Heart left ventricle (tissue), 13 donors: ENCODE results near the gene ACP7.

ENCODE experiments used
- CTCF ChIP-seq, 12 donors: fragments of 200-600 bp; sonication (generic) in 4 of 12; IDR thresholded peaks; one replicate each; pipeline versions ENCODE4 v1.5.0 to v1.8.0; 2018 to 2022; ENCODE audit warnings: antibody characterized with exemption in 12 of 12, mild to moderate bottlenecking in 5 of 12
- POLR2A ChIP-seq, 2 donors: fragments of 450-650 bp; IDR thresholded peaks; one replicate each; pipeline ENCODE4 v1.6.1; 2017; ENCODE audit warnings: antibody characterized with exemption in 2 of 2, mild to moderate bottlenecking in 2 of 2, moderate library complexity in 2 of 2
- donor health status: ischemic (EF 13 %, LVEDD 7.1; RV severe dilation, severe dysfunction).
- donor health status: DM: no; HTN: yes; CAD: no.
- donor health status: DM: no; HTN: no; CAD: no.
- donor health status: ischemic (EF 25% LVEDD 6.9; RV normal size, moderate dysfunction).
- donor health status: ischemic (EF 25% LVEDD 5.7; RV mildly dilated, moderate dysfunction).
- donor health status: ischemic (EF 35%, LVEDD 5.7; RV mildly dilated, moderate dysfunction).
- donor health status: nonischemic (EF 11% LVEDD 7.7; RV severe dilation, severe dysfunction).
- donor health status: DM: yes; HTN: yes; CAD: no.
- donor health status: PGD.
- donor health status: ischemic (EF 29% LVEDD 5.4; RV normal size, mild dysfunction).
- donor health status: nonischemic (EF 23%, LVEDD 6.1; RV moderate dilation, normal function).

GRCh38 chr19:39146686-39147450 is 62.7 kb downstream of the ACP7 start:
- TF ChIP-seq CTCF (IDR thresholded peaks at IDR 0.05) (no peak), POLR2A (IDR thresholded peaks at IDR 0.05) (no peak)
